HL-60/S4 treated with retinoic acid at 250 ng/mL for 4 days and 3 days (cell line): ENCODE data around the gene INIP.
"Not testable (repeated sequence)": the region's sequence is repeated elsewhere in the genome, so short reads cannot be mapped to it uniquely, and the experiment has no call there.

Experiments
- in situ Hi-C: fragments of 300-500 bp; cut with MboI; formaldehyde crosslinking; loops from 2 replicates; pipeline ENCODE4 v1.7.0; 2022; ENCODE audit warnings: low sequenced_read_pairs

Gene INIP

DNA sequence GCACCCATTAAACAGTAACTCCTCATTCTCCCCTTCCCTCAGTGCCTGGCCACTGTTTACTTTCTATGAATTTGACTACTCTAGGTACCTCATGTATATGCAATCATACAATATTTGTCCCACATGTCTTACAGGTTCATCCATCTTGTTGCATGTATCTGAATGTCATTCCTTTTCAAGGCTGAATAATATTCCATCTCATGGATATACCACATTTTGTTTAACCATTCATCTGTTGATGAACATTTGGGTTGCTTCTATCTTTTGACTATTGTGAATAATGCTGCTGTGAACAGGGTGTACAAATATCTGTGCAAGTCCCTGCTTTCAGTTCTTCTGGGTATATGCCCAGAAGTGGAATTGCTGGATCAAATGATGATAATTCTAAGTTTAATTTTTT lies 40.9 kb downstream of the INIP start:
- in situ Hi-C loops = no loop called here

DNA sequence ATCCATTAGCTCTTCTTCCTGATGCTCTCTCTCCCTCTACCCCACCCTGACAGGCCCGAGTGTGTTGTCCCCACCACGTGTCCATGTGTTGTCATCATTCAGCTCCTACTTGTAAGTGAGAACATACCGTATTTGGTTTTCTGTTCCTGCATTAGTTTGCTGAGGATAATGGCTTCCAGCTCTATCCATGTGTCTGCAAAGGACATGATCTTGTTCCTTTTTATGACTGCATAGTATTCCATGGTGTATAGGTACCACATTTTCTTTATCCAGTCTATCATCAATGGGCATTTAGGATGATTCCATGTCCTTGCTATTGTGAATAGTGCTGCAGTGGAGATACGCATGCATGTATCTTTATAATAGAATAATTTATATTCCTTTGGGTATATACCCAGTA lies 44.7 kb downstream of the INIP start:
- in situ Hi-C loops = not testable (repeated sequence)

DNA sequence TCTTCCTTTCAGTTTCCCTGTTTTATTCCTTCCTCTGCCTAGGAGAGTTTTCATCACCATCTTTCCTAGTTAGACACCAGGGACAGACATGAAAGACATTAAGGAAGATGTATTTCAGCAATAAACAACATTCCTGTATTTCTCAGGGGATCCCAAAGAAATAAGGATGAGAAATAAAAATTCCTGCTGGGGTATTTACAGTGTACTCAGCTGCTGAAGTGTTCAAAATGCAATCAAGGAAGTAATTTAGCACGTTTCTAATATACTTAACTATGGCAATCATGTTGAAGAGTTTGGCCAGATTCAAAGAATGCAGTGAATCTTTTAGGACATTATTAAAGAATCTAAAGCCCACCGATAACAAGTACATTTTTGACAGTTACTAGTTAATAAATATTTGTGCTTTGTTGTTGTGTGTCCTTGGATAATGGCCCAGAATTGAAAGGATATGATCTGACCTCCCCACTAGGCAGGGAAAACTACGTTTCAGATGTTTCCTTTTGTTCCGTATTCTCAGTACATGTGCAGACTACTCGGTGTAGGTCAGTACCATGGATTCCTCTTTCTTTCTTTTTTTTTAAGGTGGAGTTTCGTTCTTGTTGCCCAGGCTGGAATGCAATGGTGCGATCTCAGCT lies 46.8 kb downstream of the INIP start:
- in situ Hi-C loops = no loop called here

DNA sequence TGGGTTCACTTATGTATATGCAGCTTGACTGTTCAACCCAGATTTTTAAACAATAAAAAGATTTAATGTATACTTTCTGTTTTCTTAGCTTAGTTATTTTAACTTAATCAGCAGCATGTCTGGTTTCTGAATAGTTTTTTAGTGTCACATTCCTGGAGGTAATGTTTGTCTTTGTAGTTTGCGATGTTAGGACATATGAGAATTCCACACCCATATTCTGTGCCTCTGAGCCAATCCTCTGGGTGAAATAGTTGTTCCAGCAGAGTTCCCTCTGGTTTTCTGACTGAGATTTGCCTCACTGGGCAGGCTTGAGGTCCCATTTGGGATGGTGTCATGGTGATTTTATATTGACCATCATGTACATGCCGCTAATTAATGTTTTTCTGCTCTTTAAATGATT lies 48.6 kb downstream of the INIP start:
- in situ Hi-C loops = no loop called here

DNA sequence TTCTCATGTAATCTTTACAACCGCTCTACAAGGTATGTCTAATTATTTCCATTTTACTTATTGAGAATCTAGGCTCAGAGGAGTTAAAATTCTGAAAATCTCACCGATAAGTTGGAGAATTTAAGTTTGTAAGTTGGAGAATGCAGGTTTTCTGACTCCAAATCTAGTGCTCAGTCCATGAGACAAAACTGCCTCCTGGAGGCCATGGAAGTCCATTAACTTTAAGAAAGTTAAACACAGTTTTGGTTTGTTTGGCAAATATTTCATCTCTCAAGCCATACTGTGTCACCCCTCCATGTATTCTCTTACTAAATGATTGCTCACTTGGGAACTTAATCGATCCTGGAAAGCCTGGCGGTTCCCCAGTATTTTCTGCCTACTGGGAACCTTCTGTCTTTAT lies 52.6 kb downstream of the INIP start:
- in situ Hi-C loops = no loop called here

DNA sequence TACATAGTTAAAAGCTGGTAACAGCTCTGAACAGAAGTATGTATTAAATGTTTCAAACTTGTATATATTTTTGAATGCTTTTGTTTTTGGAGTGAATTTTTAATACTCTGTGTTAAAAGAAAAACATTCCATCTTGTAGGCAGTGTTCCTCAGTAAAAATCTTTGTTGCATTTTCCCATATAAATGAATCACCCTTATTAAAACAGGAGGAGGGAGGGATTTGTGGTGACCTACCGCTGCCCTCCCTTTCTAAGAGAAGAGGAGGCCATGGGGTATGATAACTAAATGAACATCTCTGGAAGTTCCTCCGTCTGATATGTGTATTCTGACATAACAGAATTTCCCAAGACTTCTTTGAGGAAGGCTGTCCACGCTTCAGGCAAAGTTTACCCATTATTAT lies 53.4 kb downstream of the INIP start:
- in situ Hi-C loops = no loop called here

DNA sequence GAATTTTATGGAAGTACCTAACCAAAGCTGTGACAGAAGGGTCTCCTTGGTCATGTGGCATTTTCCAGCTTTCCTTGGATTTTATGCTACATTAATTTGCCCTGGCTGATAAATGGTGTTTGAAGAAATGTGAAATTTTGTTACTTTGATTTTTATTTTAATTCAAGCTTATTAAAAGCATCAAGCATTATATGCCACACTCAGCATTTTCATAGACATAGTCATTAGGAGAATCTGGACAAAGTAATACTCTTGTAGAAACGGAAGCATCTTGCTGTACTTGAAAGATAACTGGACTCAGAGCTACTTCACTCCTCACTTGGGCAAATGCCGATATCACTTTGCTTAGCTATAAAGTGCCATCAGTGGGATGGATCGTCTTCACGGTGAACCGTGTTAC lies 54.2 kb downstream of the INIP start:
- in situ Hi-C loops = no loop called here

DNA sequence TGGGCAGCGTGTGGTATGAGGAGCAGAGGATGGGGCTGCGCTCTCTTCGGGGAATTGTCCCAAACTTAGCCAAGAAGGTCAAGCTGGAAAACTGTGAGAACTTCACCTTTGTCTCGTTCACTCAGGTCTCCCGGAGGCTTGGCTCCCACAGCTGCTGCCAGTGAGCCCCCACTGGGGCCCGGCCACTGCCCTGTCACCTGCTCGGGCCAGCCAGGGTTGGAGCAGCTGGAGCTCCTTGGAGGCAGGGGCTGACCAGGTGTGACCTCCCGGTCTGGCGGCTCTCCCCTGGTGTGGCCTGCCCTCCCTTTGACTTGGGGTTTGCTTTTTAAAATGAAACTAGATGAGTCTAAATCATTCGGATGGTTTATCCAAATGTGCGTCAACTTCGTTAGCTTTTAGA lies 58.0 kb downstream of the INIP start:
- in situ Hi-C loops = no loop called here

DNA sequence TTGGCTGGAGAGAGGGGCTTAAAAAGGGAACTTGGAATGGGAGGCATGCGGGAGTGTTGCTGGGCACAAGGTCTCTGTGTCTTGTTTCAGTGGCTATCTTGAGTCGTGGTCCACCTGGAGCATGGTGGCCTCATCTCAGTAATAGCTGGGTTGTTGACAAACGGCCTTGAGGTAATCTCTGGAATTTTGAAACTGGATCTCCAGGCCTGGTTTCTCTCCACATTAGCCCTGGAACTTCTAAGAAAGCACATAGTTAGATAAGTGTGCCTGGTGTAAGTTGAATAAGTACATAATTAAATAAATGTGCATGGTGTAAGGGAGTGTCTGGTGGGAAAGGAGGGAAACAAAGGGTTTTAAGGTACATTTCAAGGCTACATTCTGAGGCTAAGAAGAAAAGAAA lies 62.2 kb downstream of the INIP start:
- in situ Hi-C loops = no loop called here

DNA sequence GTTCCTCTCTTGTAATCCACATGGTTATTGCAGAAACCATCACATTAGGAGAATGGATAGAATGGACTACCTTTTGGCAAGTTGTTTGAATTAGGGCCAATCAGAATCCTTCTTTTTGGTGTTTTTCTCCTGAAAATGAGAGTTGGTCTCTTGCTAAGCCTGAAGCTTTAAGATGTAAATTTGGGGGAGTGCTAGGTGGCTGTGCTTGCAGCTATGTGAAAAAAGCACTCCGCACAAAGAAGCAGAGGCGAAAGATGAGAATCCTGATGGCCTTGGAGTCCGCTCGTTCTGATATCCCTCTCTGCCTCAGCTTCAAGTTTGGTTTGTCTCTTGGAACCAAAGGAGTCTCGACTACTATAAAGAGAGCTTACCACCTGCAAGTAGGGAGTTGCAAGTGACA lies 63.6 kb downstream of the INIP start:
- in situ Hi-C loops = no loop called here

DNA sequence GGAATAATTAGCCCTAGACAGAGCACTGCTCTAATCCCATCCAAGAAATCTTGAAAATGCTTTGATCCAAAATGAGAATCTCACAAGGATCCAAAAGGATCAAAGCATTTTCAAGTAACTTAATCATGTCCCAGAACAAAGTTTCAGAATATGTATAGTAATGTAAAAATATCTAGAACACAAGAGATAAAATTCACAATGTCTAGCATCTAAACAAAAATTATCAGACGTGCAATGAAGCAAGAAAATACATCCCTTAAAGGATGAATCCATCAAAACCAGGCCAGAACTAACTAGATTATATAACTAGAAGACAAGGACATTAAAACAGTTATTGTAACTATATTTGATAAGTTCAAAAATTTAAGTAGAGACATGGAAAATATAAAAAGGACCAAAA lies 69.3 kb downstream of the INIP start:
- in situ Hi-C loops = no loop called here

DNA sequence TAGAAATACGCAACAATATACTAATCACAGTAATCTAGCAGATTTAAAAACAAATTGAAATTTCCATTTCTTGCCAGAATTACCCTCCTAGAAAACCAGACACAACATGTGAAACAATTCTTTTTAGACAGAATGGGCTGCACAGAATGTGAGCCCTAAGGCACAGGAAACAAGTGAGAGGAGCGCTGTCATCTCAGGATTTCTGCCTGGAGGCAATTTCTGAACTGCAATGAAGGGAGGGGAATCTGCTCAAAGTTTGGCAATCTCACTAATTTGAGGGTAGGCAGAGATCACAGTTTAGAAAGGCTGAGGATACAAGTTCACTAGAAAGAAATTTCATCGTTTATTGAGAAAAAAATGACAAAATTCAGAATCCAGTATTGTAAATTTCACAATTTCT lies 70.3 kb downstream of the INIP start:
- in situ Hi-C loops = no loop called here

DNA sequence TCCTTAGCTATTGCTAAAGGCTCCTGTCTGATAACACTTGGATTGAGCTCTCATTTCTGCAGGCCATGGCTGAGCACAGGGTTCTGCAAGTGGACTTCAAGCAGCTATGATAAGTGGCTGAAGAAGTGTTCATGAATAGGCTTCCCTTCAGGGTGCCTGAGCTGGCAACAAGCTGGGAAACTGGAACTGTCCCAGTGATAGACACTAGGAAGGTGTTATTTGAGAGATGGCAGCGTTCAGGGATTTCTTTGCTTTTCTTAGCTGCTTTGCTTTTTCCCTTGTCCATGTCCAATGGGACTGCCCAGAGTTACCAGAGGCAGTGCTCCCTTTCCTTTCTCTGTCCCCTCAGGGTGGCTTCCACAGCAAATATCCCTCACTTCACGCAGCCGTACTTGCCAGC lies 75.8 kb downstream of the INIP start:
- in situ Hi-C loops = no loop called here

DNA sequence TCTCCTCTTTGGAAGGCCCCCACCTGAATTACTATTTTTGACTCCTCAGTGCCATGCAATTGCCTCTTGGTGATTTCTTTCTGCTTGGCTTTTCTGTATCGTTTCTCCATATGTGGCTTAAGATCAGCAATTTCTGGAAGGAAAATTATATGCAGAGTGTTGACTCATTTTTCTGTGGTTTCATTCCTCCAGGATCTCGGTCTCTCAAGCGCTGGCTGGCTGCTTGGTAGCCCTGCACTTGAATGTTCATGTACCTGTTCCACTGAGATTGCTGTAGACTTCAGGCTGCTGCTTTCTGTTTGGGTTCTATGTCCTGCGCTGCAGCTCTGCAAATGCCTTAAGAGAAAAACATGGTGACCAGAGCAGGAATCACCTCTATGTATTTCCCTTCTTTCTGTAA lies 77.6 kb downstream of the INIP start:
- in situ Hi-C loops = no loop called here
